ENCODE measurements around the gene WDR91. TPM values are rescaled to one million over a fixed set of nuclear protein-coding genes. Genes with fewer than 3 reads are reported as not detected.

Gene WDR91
- total RNA-seq, 1 experiment from 2014 or later: 10.1 TPM

- no peaks in the 10 kb centered on the region for H3K9me3 ChIP-seq (ENCODE audit: control insufficient read depth in 1 of 2, insufficient read depth in 1 of 2, low read depth in 1 of 2, low read length in 2 of 2)
- H3K9ac ChIP-seq (ENCODE audit: low read length): no peak overlapping the region
- ChIA-PET POLR2A (no interaction called here), CTCF (no interaction called here), RAD21 (ENCODE audit: low non-redundant PET in 1 of 2, low total read pairs in 2 of 2, uncharacterized antibody in 2 of 2, unreplicated experiment in 2 of 2) (no interaction called here)
- peaks cover 0 to 3% of the 10 kb centered on the region in 2 experiments; a peak in 2 of 4 replicates for H3K4me1 ChIP-seq (ENCODE audit: control insufficient read depth in 1 of 2, insufficient read depth in 2 of 2, low read length in 2 of 2)
- H3K79me2 ChIP-seq (ENCODE audit: insufficient read depth, low read length): no peaks in the 10 kb centered on the region
- H3K27ac ChIP-seq (ENCODE audit: low read depth, low read length): no peak overlapping the region
- TF ChIP-seq POLR2A (IDR thresholded peaks at IDR 0.05; ENCODE audit: borderline replicate concordance, extremely low read depth, insufficient read depth, insufficient read length) (no peak), EZH2 (IDR thresholded peaks at IDR 0.05) (no peak), SP1 (IDR thresholded peaks at IDR 0.05; ENCODE audit: low read depth) (no peak), EZH2phosphoT487 (IDR thresholded peaks at IDR 0.05; ENCODE audit: borderline replicate concordance) (no peak), CTCF (IDR thresholded peaks at IDR 0.05 in 2 of 3, conservative IDR thresholded peaks at IDR 0.05 in 1 of 3; ENCODE audit: borderline replicate concordance in 1 of 3, insufficient read depth in 1 of 3, low read depth in 2 of 3, low read length in 2 of 3) (no peak), ELF1 (IDR thresholded peaks at IDR 0.05; ENCODE audit: borderline replicate concordance, low read depth) (no peak), ZNF274 (IDR thresholded peaks at IDR 0.05; ENCODE audit: low read depth, low read length) (no peak), ATF3 (IDR thresholded peaks at IDR 0.05) (no peak), POLR2AphosphoS5 (IDR thresholded peaks at IDR 0.05; ENCODE audit: low read depth, low read length) (no peak), SIN3A (IDR thresholded peaks at IDR 0.05; ENCODE audit: low read depth) (no peak), EGR1 (IDR thresholded peaks at IDR 0.05; ENCODE audit: low read depth) (no peak), ZBTB33 (IDR thresholded peaks at IDR 0.05; ENCODE audit: extremely low read depth, insufficient replicate concordance, low read length) (no peak), SRF (IDR thresholded peaks at IDR 0.05; ENCODE audit: low read depth) (no peak), REST (IDR thresholded peaks at IDR 0.05; ENCODE audit: low read depth) (no peak), TCF7L2 (IDR thresholded peaks at IDR 0.05; ENCODE audit: borderline replicate concordance, extremely low read depth, insufficient read depth, insufficient read length) (no peak)
- no peaks in the 10 kb centered on the region for H4K20me1 ChIP-seq (ENCODE audit: insufficient read depth)
- H3K36me3 ChIP-seq (ENCODE audit: control insufficient read depth in 1 of 2, insufficient read depth in 2 of 2, low read length in 2 of 2): no peaks in the 10 kb centered on the region
- DNase-seq (ENCODE audit: low read depth, low spot score) (no peak), ATAC-seq (no peak)
- H3K4me2 ChIP-seq (ENCODE audit: low read length): no peak overlapping the region
- H2AFZ ChIP-seq (ENCODE audit: low read depth, low read length, poor library complexity, severe bottlenecking): no peak overlapping the region
- no TSS peak for BruUV-seq (replicated peaks)
- H3K4me3 ChIP-seq (replicated peaks in 1 of 2; ENCODE audit: low read depth in 1 of 2, low read length in 2 of 2): no peak overlapping the region
- no peaks in the 10 kb centered on the region for H3K9me2 ChIP-seq (ENCODE audit: insufficient read depth)
- intact Hi-C loops (cut with micrococcal nuclease): no loop called here
- no peaks in the 10 kb centered on the region for H3K27me3 ChIP-seq (ENCODE audit: insufficient read depth, low read length)
These were observed 48.4 kb upstream of the WDR91 start for GRCh38 chr7:135259702-135260101.
